Measurements from ENCODE around the gene NRG4.

The NRG4 gene

DNA sequence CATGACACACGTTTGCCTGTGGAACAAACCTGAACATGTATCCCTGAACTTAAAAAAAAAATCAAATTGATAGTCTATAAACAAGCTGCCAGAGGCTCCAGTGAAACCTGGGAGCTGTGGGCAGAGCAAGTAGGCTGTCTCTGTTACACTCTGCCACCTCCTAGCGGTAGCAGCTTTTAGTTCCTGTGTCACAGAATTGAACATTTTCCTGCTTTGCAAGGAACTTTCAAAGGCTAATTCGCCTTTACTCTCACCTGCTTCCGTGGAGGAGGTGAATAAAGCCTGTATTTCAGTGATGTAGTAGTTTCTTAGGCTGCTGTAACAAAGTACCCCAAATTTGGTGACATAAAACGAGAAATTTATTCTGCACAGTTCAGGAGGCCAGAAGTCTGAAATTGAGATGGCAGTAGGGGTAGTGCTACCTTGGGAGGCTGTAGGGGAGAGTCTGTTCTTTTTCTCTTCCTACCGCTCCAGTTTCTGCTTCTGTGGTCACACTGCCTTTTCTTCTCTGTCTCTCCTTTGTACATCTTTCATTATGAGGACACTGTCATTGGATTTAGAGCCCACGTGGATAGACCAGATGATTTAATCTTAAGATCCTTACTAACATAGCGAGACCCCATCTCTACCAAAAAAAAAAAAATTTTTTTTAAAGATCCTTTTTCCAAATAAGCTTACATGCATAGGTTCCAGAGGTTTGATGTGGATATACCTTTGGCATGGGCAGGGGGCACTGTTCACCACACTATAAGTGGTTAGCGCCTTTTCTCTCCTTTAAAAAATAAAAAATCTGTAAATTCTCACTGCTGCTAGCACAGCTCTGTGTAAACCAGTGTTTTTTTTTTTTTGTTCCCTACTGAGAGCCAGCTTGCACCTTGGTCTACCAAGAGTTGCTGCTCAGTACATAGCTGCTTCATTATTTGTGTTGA lies 83.3 kb downstream of the NRG4 start:
- H3K4me3 ChIP-seq (ENCODE audit: low read depth, low read length): no peak overlapping the region
- TF ChIP-seq, protein P1, sequence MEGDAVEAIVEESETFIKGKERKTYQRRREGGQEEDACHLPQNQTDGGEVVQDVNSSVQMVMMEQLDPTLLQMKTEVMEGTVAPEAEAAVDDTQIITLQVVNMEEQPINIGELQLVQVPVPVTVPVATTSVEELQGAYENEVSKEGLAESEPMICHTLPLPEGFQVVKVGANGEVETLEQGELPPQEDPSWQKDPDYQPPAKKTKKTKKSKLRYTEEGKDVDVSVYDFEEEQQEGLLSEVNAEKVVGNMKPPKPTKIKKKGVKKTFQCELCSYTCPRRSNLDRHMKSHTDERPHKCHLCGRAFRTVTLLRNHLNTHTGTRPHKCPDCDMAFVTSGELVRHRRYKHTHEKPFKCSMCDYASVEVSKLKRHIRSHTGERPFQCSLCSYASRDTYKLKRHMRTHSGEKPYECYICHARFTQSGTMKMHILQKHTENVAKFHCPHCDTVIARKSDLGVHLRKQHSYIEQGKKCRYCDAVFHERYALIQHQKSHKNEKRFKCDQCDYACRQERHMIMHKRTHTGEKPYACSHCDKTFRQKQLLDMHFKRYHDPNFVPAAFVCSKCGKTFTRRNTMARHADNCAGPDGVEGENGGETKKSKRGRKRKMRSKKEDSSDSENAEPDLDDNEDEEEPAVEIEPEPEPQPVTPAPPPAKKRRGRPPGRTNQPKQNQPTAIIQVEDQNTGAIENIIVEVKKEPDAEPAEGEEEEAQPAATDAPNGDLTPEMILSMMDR (IDR thresholded peaks at IDR 0.05; ENCODE audit: low read depth, low read length, missing control alignments): peak; percentile 60
- no peak for DNase-seq (ENCODE audit: low read depth)

DNA sequence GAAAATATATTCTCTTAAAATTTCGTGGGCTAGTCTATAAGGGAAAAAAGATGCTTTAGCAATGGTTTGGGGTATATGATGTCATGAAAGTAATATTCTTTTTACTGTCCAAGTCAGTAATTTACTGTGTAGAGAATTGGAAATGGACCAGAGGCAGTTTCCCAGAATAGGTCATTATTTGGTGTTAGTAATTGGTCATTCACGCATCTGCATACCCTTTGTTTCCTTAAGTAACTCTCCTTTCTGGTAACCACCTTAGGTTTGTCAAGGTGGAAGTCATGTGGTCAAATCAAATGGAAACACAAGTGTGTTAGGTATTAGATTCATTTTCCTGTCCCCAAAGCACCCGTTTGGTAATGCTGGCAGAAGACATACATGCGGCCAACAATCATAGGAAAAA lies 84.6 kb downstream of the NRG4 start:
- no peak overlapping the region for H3K4me3 ChIP-seq (ENCODE audit: low read depth, low read length)
- DNase-seq (ENCODE audit: low read depth): no peak
- TF ChIP-seq, protein P1 (IDR thresholded peaks at IDR 0.05; ENCODE audit: low read depth, low read length, missing control alignments): no peak

DNA sequence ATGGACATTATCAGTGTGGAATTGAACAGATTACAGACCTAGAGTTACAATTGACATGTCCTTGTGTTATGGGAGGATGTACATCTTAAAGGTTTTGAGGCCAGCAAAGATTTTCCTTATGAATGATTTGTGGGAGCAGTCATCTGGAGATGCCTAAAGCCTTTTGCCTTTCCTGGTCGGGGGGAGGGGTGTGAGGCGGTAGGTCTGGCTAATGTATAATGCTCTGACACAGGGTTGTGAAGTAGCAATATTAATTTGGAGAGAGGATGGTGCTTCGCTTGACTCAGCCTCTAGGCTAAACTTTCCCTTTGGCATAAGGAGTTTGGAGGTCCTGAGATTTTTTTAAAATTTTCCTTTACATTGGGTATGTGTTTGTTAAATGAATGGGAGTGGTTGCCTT lies 85.3 kb downstream of the NRG4 start:
- no peak for DNase-seq (ENCODE audit: low read depth)
- TF ChIP-seq, protein P1 (IDR thresholded peaks at IDR 0.05; ENCODE audit: low read depth, low read length, missing control alignments): no peak
- no peak overlapping the region for H3K4me3 ChIP-seq (ENCODE audit: low read depth, low read length)

DNA sequence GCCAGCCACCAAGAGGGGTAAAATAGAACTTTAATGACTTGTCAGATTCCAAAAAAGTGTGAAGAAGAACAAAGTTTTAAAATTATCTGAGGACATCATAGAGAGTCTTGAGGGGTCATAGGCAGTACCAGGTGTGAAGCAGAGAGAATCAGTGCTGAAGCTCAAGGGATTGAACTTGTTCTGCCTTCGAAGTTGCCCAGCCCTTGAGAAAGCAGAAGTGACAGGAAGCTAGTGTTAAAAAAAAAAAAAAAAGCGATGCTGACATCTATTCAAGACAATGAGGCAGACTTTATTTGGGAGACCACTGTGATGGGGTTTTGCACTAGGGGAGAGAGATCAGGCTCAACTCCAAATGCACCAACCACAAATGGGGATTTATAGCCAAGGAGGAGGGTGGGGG lies 86.8 kb downstream of the NRG4 start:
- TF ChIP-seq, protein P1 (IDR thresholded peaks at IDR 0.05; ENCODE audit: low read depth, low read length, missing control alignments): no peak
- DNase-seq (ENCODE audit: low read depth): no peak
- H3K4me3 ChIP-seq (ENCODE audit: low read depth, low read length): no peak overlapping the region

DNA sequence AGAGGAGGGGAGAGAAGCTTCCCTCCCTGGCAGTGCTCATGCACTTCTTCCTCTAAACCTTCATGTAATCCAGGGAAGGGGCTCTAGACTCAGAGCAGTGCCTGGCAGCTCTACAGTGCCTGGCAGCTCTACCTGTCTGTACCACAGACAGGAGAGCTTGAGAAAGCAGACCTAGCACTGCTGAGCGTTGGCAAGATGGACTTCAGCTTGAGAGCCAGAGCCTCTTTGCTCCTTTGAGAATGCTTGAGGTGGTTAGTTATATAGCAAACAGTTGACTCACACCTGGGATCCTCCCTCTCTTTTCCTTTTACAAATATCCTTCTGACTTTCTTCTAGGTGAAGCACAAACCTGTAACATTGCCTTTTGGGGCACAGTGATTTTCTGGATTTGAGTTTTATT lies 87.6 kb downstream of the NRG4 start:
- no peak for DNase-seq (ENCODE audit: low read depth)
- H3K4me3 ChIP-seq (ENCODE audit: low read depth, low read length): no peak overlapping the region
- TF ChIP-seq, protein P1 (IDR thresholded peaks at IDR 0.05; ENCODE audit: low read depth, low read length, missing control alignments): no peak

DNA sequence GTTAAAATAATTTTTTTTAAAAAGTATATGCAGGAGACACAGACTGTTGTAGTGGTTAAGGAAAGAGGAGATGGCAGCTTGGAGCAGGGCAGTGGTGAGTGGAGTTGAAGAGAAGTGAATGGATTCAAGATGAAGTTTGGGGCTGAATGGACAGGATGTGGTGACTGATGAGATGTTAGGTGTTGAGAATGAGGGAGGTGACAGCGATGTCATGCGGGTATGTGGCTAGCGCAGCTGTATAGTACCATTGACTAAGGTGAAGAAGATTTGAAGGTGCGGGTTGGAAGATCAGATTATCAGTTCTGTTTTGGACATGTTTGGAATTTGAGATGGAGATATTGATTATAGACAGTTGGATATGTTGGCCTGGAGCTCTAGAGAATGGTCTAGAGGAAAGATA lies 88.5 kb downstream of the NRG4 start:
- DNase-seq (ENCODE audit: low read depth): no peak
- TF ChIP-seq, protein P1 (IDR thresholded peaks at IDR 0.05; ENCODE audit: low read depth, low read length, missing control alignments): no peak
- no peak overlapping the region for H3K4me3 ChIP-seq (ENCODE audit: low read depth, low read length)

All from GM12864 (cell line).